ENCODE results near the gene ECT2L.

The ECT2L gene

GRCh38 chr6:138948004-138948403, 152.1 kb downstream of the ECT2L start:
- no peak for DNase-seq

DNA sequence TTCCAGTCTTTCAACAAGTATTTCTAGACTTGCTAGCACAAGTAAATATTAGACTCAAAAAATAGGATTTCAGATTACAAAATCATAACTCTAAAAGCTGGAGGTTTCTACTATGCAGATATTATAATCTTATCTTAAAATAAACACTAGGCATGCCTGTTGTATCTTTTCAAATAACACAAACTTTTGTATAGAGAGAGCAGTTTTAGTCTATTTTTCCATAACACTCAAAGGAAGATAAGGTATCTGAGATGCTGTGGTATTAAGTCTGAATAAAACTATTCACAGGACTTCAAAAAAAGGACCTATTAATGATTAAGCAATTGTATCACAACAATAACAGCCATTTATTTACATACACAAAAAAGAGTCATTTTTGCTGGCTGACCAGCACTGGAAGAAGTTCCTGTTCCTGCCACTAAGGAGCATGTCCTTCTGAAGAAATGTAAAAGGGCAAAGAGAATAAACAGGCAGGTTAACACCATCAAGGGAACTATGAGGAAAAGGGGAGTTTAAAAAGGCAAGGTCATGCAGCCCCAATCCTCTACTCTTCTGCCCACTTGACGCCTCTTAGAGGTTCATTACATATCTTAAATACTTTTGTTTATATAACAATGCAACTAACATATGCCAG, 152.8 kb downstream of the ECT2L start:
- DNase-seq = no peak

DNA sequence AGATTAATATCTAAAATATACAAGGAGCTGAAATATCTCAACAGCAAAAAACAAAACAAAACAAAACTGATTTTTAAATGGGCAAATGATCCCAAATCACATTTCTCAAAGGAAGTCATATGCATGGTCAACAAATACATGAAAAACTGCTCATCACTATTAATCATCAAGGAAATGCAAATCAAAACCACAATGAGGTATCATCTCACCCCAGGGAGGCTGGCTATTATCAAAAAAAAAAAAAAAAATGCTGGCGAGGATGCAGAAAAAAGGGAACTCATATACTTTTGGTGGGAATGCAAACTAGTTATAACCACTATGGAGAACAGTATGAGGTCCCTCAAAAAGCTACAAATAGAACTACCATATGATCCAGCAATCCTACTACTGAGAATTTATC, 157.6 kb downstream of the ECT2L start:
- no peak for DNase-seq
